Parathyroid adenoma (tissue), 2 donors: ENCODE results near the gene ZNF160.

Experiments
- H2AFZ ChIP-seq: fragments of 300-600 bp; sonication (generic); one replicate; pipeline ENCODE4 v1.7.0; 2017; ENCODE audit warnings: antibody characterized with exemption, mild to moderate bottlenecking
- H3K27ac ChIP-seq: fragments of 300-600 bp; sonication (generic); one replicate; pipeline ENCODE4 v1.7.0; 2017
- H3K27me3 ChIP-seq: fragments of 300-600 bp; sonication (generic); one replicate; pipeline ENCODE4 v1.7.0; 2017; ENCODE audit warnings: low read length; ENCODE audit not compliant: control insufficient read depth, insufficient read depth
- H3K36me3 ChIP-seq: fragments of 300-600 bp; sonication (generic); one replicate; pipeline ENCODE4 v1.7.0; 2017; ENCODE audit warnings: low read length; ENCODE audit not compliant: control insufficient read depth, insufficient read depth
- H3K4me1 ChIP-seq: fragments of 300-600 bp; sonication (generic); one replicate; pipeline ENCODE4 v1.7.0; 2017; ENCODE audit warnings: control low read depth
- H3K4me2 ChIP-seq: fragments of 300-600 bp; sonication (generic); one replicate; pipeline ENCODE4 v1.7.0; 2017; ENCODE audit warnings: low read length
- H3K4me3 ChIP-seq: fragments of 300-600 bp; sonication (generic); one replicate; pipeline ENCODE4 v1.7.0; 2017; ENCODE audit warnings: low read depth, low read length
- H3K79me2 ChIP-seq: fragments of 300-600 bp; sonication (generic); one replicate; pipeline ENCODE4 v1.7.0; 2017; ENCODE audit warnings: control low read depth
- H3K9ac ChIP-seq: fragments of 300-600 bp; sonication (generic); one replicate; pipeline ENCODE4 v1.7.0; 2017; ENCODE audit warnings: mild to moderate bottlenecking
- H3K9me3 ChIP-seq: fragments of 300-600 bp; sonication (generic); one replicate; pipeline ENCODE4 v1.7.0; 2017; ENCODE audit warnings: low read length; ENCODE audit not compliant: control insufficient read depth
- TF ChIP-seq, protein P1 (sequence below): fragments of 300-600 bp; sonication (generic); IDR thresholded peaks from one replicate; pipeline ENCODE4 v1.7.0; 2017; ENCODE audit warnings: antibody characterized with exemption, mild to moderate bottlenecking
- donor health status: primary hyperparathyroidism.

ZNF160 gene

DNA sequence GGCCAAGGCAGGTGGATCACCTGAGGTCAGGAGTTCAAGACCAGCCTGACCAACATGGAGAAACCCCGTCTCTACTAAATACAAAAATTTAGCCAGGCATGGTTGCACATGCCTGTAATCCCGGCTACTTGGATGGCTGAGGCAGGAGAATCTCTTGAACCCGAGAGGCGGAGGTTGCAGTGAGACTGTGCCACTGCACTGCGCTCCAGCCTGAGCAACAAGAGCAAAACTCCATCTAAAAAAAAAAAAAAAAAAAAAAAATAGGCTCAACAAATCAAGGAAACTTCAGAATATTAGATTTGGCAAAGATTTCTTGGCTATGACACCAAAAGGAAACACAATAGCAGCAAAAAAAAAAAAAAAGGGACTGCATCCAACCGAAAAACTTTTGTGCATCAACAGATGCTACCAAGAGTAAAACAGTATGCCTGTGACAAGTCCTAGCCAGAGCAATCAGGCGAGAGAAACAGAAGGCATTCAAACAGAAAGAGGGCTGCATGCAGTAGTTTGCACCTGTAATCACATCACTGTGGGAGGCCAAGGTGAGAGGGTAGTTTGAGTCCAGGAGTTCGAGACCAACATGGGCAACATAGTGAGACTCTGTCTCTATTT is 23.8 kb downstream of the ZNF160 start:
- H2AFZ ChIP-seq: no peak overlapping the region
- H3K36me3 ChIP-seq: no peaks in the 10 kb centered on the region
- no peaks in the 10 kb centered on the region for H3K27me3 ChIP-seq
- no peak overlapping the region for H3K4me3 ChIP-seq
- no peak overlapping the region for H3K9ac ChIP-seq
- no peaks in the 10 kb centered on the region for H3K4me1 ChIP-seq
- no peaks in the 10 kb centered on the region for H3K9me3 ChIP-seq
- no peak overlapping the region for H3K27ac ChIP-seq
- TF ChIP-seq, protein P1, sequence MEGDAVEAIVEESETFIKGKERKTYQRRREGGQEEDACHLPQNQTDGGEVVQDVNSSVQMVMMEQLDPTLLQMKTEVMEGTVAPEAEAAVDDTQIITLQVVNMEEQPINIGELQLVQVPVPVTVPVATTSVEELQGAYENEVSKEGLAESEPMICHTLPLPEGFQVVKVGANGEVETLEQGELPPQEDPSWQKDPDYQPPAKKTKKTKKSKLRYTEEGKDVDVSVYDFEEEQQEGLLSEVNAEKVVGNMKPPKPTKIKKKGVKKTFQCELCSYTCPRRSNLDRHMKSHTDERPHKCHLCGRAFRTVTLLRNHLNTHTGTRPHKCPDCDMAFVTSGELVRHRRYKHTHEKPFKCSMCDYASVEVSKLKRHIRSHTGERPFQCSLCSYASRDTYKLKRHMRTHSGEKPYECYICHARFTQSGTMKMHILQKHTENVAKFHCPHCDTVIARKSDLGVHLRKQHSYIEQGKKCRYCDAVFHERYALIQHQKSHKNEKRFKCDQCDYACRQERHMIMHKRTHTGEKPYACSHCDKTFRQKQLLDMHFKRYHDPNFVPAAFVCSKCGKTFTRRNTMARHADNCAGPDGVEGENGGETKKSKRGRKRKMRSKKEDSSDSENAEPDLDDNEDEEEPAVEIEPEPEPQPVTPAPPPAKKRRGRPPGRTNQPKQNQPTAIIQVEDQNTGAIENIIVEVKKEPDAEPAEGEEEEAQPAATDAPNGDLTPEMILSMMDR: no peak
- H3K79me2 ChIP-seq: peaks cover 21% of the 10 kb centered on the region
- no peak overlapping the region for H3K4me2 ChIP-seq

DNA sequence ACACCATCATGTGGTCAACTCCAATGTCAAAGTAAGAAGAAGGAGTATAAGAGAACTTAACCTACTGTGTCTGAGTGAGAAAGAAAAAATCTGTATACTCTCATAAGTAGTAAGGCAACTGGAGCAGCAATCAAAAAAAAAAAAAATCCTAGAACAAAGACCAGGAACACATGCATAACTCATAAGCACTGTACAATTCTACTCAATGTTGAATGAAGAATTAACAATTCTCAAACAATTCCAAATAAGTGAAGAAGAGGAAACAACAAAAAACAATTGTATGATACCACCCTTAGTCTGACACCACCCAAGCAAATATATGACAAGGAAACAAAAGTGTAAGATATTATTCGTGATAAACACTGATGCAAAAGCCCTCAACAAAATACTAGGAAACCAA is 24.6 kb downstream of the ZNF160 start:
- H2AFZ ChIP-seq: no peak overlapping the region
- H3K4me3 ChIP-seq: no peak overlapping the region
- peaks cover 18% of the 10 kb centered on the region for H3K79me2 ChIP-seq
- no peak overlapping the region for H3K9ac ChIP-seq
- no peaks in the 10 kb centered on the region for H3K27me3 ChIP-seq
- no peak overlapping the region for H3K27ac ChIP-seq
- H3K4me1 ChIP-seq: no peaks in the 10 kb centered on the region
- TF ChIP-seq, protein P1: no peak
- H3K9me3 ChIP-seq: no peaks in the 10 kb centered on the region
- no peaks in the 10 kb centered on the region for H3K36me3 ChIP-seq
- no peak overlapping the region for H3K4me2 ChIP-seq

DNA sequence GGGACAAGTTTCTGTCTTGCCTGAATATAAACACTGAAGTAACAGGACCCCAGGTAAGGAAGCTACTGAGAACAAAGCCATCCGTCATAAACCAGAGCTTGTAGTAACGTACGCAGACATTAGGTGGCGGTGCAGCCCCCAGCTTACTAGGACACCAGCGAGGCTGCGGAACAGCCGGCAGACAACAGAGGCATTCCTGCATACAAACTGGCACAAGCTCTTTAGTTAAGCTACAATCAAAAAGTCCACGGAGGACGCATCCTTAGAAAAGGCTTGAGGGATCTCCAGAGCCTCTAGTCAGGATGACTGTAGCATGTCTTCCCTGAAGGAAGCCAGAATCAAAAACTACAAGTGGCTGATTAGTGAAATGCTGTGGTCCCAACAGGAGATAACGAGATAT is 26.2 kb downstream of the ZNF160 start:
- Histone ChIP-seq H3K36me3 (no peaks in the 10 kb centered on the region), H3K4me2 (no peak overlapping the region), H3K27ac (no peak overlapping the region), H3K4me1 (no peaks in the 10 kb centered on the region), H3K9ac (no peak overlapping the region), H3K79me2 (peaks cover 13% of the 10 kb centered on the region), H3K27me3 (no peaks in the 10 kb centered on the region), H3K9me3 (no peaks in the 10 kb centered on the region), H2AFZ (no peak overlapping the region), H3K4me3 (no peak overlapping the region)
- TF ChIP-seq, protein P1: peak; percentile 60

DNA sequence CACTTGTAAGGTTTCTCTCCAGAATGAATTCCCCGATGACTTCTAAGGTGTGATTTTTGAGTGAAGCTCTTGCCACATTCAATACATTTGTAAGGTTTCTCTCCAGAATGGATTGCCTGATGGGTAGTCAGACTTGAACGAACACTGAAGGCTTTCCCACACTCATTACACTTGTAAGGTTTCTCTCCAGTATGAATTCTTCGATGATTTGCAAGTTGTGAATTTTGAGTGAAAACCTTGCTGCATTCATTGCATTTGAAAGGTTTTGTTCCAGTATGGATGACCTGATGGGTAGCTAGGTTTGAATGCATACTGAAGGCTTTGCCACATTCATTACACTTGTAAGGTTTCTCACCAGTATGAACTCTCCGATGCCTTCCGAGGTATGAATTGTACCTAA is 34.4 kb downstream of the ZNF160 start:
- H3K9me3 ChIP-seq: no peaks in the 10 kb centered on the region
- no peak overlapping the region for H3K4me2 ChIP-seq
- H3K4me1 ChIP-seq: no peaks in the 10 kb centered on the region
- peaks cover 4% of the 10 kb centered on the region for H3K79me2 ChIP-seq
- H3K9ac ChIP-seq: no peak overlapping the region
- no peaks in the 10 kb centered on the region for H3K27me3 ChIP-seq
- TF ChIP-seq, protein P1: no peak
- no peak overlapping the region for H3K27ac ChIP-seq
- H3K36me3 ChIP-seq: no peaks in the 10 kb centered on the region
- no peak overlapping the region for H3K4me3 ChIP-seq
- no peak overlapping the region for H2AFZ ChIP-seq

DNA sequence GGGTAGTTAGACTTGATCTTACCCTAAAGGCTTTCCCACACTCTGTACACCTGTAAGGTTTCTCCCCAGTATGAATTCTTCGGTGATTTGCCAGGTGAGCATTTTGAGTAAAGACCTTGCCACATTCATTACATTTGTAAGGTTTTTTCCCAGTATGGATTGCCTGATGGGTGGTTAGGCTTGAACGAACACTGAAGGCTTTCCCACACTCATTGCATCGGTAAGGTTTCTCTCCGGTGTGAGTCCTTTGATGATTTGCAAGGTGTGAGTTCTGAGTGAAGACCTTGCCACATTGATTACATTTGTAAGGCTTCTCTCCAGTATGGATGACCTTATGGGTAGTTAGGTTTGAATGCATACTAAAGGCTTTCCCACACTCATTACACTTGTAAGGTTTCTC is 35.0 kb downstream of the ZNF160 start:
- Histone ChIP-seq H2AFZ (no peak overlapping the region), H3K9ac (no peak overlapping the region), H3K36me3 (no peaks in the 10 kb centered on the region), H3K4me2 (no peak overlapping the region), H3K4me3 (no peak overlapping the region), H3K79me2 (peaks cover 4% of the 10 kb centered on the region), H3K27ac (no peak overlapping the region), H3K27me3 (no peaks in the 10 kb centered on the region), H3K4me1 (no peaks in the 10 kb centered on the region), H3K9me3 (no peaks in the 10 kb centered on the region)
- TF ChIP-seq, protein P1: no peak
